OCI-LY1 (cell line): ENCODE measurements around the gene DOCK3.

Experiments
- EZH2 ChIP-seq: fragments of 200-600 bp; sonication (generic), shearing (Covaris generic); IDR thresholded peaks from 2 replicates; pipeline ENCODE4 v1.8.0; 2017; ENCODE audit warnings: borderline replicate concordance, mixed run types, mild to moderate bottlenecking, antibody characterized with exemption, low read length, moderate library complexity, mixed read lengths
- TF ChIP-seq, protein P1 (sequence below): fragments of 200-600 bp; sonication (generic), shearing (Covaris generic); IDR thresholded peaks from 2 replicates; pipeline ENCODE4 v1.5.1; 2017; ENCODE audit warnings: mild to moderate bottlenecking, antibody characterized with exemption, low read length, moderate library complexity, mixed read lengths

DNA sequence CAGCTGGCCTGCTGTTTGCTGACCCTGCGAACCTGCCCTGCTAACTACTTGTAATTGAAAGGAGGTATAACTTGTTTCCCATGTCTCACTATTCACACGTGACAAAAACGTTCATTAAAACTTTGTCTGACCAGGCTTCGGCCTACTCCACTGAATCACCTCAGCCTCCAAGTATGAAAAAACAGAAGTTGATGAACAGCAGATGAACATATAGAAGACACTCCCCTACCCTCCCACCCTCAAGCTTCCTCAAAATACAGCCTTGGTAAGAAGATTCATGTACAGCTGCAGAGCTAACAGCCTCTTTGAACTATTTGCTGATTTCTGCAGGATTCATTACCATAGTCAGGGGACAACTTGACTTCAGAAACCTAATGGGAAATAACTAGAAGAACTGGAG, 727.0 kb downstream of the DOCK3 start:
- TF ChIP-seq, protein P1, sequence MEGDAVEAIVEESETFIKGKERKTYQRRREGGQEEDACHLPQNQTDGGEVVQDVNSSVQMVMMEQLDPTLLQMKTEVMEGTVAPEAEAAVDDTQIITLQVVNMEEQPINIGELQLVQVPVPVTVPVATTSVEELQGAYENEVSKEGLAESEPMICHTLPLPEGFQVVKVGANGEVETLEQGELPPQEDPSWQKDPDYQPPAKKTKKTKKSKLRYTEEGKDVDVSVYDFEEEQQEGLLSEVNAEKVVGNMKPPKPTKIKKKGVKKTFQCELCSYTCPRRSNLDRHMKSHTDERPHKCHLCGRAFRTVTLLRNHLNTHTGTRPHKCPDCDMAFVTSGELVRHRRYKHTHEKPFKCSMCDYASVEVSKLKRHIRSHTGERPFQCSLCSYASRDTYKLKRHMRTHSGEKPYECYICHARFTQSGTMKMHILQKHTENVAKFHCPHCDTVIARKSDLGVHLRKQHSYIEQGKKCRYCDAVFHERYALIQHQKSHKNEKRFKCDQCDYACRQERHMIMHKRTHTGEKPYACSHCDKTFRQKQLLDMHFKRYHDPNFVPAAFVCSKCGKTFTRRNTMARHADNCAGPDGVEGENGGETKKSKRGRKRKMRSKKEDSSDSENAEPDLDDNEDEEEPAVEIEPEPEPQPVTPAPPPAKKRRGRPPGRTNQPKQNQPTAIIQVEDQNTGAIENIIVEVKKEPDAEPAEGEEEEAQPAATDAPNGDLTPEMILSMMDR: no peak
- TF ChIP-seq EZH2: no peak
